Measurements from ENCODE around the gene SKAP2.
A peak's percentile ranks its signal among the peaks of the same experiment; 100 is the strongest.

Gene SKAP2

GRCh38 chr7:26667514-26668133 lies 196.8 kb downstream of the SKAP2 start:
- Histone ChIP-seq H3K27me3 (ENCODE audit: insufficient read depth, low read depth, severe bottlenecking) (no peaks in the 10 kb centered on the region), H3K9me3 (ENCODE audit: severe bottlenecking) (no peaks in the 10 kb centered on the region), H3K27ac (no peak overlapping the region), H3K36me3 (no peaks in the 10 kb centered on the region), H3K4me3 (ENCODE audit: low read depth, low read length) (no peak overlapping the region)
- peak; percentile 86 for TF ChIP-seq CTCF (IDR thresholded peaks at IDR 0.05; ENCODE audit: low read depth, low read length)
- DNase-seq = peak; percentile 87

DNA sequence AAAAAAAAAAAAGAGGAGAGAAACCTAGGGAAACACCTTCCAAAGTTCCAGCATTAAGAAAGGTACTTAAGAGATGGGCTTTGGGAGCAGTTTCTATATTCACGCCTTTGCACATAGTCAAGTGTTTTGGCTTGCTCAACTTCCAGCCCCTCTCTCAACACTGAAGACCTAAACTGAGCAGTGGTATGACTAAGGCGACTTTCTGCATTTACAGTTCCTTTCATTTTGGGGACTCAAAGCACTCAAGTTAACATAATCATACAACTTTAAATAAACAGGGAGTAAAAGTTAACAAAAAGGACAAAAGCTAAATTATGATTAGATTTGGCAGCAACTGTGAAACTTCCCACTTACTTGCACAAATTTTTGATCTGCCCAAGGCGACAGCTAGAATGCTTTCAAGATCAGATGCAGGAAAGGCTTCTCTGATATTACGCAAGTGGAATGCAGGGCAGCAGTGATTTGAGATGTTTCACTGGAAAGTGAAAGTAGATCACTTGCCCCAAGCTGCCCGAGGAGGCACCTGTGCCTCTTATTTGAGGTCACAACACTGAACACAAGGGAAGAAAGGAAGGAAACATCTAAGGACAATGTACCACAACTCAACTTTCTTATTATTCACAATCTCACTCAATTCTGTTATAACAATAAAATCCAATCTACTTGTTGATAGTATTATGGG lies 199.5 kb downstream of the SKAP2 start:
- no peak for TF ChIP-seq CTCF (IDR thresholded peaks at IDR 0.05; ENCODE audit: low read depth, low read length)
- Histone ChIP-seq H3K9me3 (ENCODE audit: severe bottlenecking) (no peaks in the 10 kb centered on the region), H3K4me3 (ENCODE audit: low read depth, low read length) (no peak overlapping the region), H3K27me3 (ENCODE audit: insufficient read depth, low read depth, severe bottlenecking) (no peaks in the 10 kb centered on the region), H3K36me3 (no peaks in the 10 kb centered on the region), H3K27ac (no peak overlapping the region)
- no peak for DNase-seq

GRCh38 chr7:26664274-26664673 lies 200.1 kb downstream of the SKAP2 start:
- no peaks in the 10 kb centered on the region for H3K36me3 ChIP-seq
- H3K27ac ChIP-seq = no peak overlapping the region
- H3K27me3 ChIP-seq (ENCODE audit: insufficient read depth, low read depth, severe bottlenecking) = no peaks in the 10 kb centered on the region
- H3K4me3 ChIP-seq (ENCODE audit: low read depth, low read length) = no peak overlapping the region
- no peaks in the 10 kb centered on the region for H3K9me3 ChIP-seq (ENCODE audit: severe bottlenecking)
- no peak for DNase-seq
- TF ChIP-seq CTCF (IDR thresholded peaks at IDR 0.05; ENCODE audit: low read depth, low read length) = no peak

DNA sequence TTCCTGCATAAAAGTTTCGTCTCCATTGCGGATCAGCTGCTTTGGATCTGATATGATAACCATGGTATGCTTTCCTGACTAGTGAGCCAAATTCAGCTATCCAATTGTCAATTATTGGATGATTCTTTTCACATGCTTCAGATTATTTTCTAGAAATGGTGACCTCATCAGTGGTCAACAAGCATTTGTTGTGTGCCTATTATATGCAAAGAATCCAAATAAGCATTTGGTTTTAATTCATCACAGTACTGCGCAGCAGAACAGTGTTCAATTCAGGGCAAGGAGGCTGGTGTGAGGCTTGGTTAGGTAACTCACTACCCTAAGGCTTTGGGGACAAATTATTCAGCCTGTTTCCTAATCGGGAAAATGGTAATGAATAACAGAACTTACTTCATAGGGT lies 200.5 kb downstream of the SKAP2 start:
- no peaks in the 10 kb centered on the region for H3K36me3 ChIP-seq
- H3K27ac ChIP-seq = no peak overlapping the region
- DNase-seq = no peak
- H3K4me3 ChIP-seq (ENCODE audit: low read depth, low read length) = no peak overlapping the region
- TF ChIP-seq CTCF (IDR thresholded peaks at IDR 0.05; ENCODE audit: low read depth, low read length) = no peak
- no peaks in the 10 kb centered on the region for H3K27me3 ChIP-seq (ENCODE audit: insufficient read depth, low read depth, severe bottlenecking)
- H3K9me3 ChIP-seq (ENCODE audit: severe bottlenecking) = no peaks in the 10 kb centered on the region

DNA sequence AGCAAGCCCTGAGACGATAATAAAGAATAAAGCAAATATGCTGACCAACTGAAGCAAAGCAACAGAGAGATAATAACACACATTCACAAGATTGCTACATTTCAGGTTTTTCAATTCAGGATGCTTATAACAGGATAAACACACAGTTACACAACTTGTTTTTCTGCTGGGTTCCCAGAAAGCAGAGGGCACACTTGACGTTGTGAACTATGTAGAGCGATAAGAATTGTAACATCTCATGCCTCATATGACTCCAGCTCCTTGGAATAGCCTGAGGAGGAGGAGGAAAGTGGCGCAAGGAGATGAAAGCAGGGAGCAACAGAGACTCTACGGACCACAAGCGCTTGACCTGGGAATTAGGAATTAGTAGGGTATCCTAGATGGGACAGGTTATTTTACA lies 201.7 kb downstream of the SKAP2 start:
- Histone ChIP-seq H3K9me3 (ENCODE audit: severe bottlenecking) (no peaks in the 10 kb centered on the region), H3K27ac (no peak overlapping the region), H3K36me3 (no peaks in the 10 kb centered on the region), H3K27me3 (ENCODE audit: insufficient read depth, low read depth, severe bottlenecking) (no peaks in the 10 kb centered on the region), H3K4me3 (ENCODE audit: low read depth, low read length) (no peak overlapping the region)
- no peak for DNase-seq
- TF ChIP-seq CTCF (IDR thresholded peaks at IDR 0.05; ENCODE audit: low read depth, low read length) = no peak

DNA sequence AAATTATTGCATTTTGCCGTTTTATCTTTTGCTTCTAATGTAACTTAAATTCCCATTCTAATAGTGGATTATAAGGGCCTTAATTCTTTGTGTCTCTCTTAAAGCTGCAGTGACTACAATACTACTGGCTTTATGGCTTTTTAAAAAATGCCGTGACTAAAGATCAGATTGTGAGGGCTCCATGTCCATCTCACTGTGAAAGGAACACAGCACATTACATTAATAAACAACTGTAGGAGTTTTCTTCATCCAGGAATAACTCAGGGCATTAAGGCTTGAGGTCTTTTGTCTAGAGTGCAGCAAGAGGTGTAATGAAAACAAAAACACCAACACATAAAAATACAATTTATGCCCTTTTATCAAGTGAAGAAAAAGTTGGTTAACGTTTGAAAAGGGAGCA lies 205.3 kb downstream of the SKAP2 start:
- Histone ChIP-seq H3K9me3 (ENCODE audit: severe bottlenecking) (no peaks in the 10 kb centered on the region), H3K27ac (peak overlapping the region; percentile 80), H3K36me3 (no peaks in the 10 kb centered on the region), H3K4me3 (ENCODE audit: low read depth, low read length) (no peak overlapping the region), H3K27me3 (ENCODE audit: insufficient read depth, low read depth, severe bottlenecking) (no peaks in the 10 kb centered on the region)
- DNase-seq = no peak
- no peak for TF ChIP-seq CTCF (IDR thresholded peaks at IDR 0.05; ENCODE audit: low read depth, low read length)

All from WERI-Rb-1 (cell line).